NCI-H524 treated with DMSO at 0.1 percent for 48 hours (cell line): ENCODE results near the gene GRPEL1.
"Not testable (repeated sequence)": the region's sequence is repeated elsewhere in the genome, so short reads cannot be mapped to it uniquely, and the experiment has no call there.

ENCODE experiments used
- DNase-seq: peaks from one replicate; lab custom pipeline; 2025; lab: John Stamatoyannopoulos, UW

GRPEL1 gene

DNA sequence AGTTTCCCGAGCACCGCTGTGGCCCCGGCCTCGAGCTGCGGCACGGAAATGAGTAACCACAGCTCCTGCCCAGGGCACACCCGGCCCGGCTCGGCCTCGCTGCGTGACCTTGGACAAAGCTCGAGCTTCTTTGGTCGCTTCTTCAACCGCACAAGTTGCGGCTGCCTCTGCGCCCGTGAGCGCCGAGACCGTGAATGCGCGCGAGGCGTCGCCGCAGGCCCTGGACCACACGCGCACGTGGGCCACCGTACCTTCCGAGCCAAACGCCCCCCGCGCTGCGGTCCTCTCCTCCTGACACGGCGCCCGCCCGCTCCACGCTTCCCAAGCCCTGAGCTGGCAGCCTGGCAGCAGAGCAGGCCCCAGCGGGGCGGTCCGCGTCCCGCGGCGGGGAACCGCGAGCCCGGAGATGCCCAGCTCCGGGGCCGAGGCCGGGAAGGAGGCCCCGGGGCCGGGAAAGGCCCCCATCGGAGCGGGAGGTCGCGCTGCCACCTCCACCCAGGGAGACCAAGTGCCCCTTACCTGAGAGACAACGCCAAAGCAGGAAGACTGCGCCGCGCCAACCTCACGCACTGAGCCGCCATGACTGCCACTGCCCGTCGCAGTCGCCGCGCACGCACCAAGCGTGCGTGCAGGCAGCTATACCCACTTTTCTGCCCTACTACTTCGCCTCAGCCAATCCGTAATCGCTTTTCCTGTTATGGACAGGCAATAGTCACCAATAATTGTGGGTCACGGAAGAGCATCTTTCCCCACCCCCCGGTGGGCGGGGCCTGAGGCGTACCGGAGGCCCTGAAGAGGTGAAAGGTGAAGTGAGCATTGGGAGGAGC lies at the start of gene GRPEL1:
GRPEL1 (minus strand) TSS at position 613 of the 827 bp plus-strand sequence; CDS start at position 581, 32 bp downstream.
- DNase-seq = peak; percentile 90

DNA sequence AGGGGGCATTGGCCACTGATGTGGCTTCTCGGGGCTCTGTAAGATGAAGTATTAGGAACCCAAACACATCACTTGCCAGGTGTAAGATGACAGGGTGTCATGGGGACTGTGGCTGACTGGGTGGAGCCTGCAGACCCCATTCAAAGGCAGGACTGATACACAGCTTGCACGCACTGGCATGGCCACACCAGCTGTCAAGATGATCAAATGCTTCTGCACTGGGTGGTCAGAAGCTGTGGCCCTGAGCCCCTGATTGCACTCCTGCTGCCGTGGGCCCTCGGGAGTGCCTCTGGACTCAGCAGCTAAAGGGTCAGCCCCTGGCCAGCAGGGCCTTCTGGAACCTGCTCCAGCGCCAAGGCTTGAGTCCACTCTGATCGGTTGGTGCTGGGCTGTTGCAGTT lies 48.8 kb upstream of the GRPEL1 start:
- no peak for DNase-seq

DNA sequence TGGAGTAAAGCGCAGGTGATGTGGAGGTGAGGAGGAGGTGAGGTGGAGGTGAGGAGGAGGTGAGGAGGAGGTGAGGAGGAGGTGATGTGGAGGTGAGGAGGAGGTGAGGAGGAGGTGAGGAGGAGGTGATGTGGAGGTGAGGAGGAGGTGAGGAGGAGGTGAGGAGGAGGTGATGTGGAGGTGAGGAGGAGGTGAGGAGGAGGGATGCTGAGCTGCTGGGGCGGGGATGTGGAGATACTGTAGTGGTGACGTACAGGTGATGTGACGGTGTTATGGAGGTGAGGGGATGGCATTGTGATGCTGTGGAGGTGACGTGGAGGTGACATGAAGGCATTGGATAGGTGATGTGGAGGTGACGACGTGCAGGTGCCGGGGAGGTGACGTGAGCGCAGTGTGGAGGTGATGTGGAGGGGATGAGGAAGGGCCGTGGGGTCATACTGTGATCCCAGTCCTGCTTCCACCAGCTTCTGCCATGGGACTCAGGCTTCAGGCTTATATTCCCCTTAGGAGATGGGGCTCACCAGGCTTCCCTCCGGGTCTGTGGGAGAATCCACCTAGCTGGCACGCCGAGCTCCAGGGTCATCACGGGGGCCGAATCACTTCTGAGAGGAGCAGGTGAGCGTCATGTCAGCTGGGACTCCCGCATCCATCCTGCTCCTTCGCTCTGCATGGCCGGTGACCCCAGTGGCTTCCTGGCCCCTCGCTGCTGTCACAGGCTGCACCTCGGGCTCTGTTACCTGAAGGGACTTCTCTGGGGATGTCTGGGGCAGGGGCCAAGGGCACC lies 47.9 kb upstream of the GRPEL1 start:
- DNase-seq = no peak

DNA sequence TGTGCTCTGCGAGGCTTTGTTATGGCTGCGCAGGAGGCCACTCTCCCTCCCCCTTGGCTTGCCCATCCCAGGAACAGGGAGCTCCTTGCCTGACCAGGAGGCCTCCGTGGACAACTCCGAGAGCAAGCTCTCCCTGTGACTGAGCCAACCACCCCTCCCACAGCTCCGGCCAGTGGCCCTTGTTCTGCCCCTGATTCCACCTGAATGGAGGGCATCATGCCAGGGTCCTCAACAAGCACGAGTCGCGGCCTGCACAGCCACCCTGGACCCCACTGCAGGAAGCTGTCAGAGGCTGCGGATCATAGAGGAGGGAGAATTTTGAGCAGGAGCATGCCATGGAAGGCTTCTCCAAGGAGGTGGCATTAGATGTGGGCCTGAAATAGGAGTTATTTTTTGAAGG lies 44.8 kb upstream of the GRPEL1 start:
- DNase-seq = no peak

DNA sequence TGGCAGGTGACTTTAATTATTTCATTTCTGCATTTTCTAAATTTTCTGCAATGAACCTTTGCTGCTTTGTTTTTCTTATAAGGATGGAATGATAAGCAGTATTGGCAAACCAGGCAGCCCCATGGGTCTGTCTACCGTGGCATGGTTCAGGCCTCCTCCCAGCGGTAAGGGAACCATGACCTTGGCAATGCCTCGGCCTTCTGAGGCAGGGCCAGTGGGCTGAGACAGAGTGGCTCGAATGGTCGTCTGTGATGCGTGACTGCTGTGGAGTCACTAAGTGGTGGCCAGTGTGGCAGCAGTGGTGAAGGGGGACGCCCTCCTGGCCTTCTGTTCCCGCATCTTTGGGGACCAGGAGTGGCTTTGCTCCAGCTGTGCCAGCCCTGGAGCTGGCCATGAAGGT lies 43.6 kb upstream of the GRPEL1 start:
- DNase-seq = no peak

DNA sequence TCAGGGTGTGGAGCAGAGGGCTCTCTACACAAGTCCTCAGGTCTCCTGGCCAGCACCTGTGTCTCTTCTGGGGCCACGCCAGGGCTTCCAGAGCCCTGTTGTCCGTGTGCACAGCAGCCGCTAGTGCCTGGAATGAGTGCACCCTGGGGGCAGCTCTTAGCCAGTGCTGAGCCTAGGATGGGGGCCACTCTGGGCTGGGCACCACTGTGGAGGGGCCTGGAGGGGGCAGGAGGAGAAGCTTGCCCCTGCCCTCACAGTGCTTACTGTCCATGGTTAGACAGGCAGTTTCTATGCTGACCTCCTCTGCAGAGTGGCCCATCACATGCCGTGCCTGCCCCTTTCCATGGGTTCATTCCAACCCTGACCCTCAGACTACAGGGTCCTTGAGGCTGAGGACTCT lies 42.7 kb upstream of the GRPEL1 start:
- no peak for DNase-seq

DNA sequence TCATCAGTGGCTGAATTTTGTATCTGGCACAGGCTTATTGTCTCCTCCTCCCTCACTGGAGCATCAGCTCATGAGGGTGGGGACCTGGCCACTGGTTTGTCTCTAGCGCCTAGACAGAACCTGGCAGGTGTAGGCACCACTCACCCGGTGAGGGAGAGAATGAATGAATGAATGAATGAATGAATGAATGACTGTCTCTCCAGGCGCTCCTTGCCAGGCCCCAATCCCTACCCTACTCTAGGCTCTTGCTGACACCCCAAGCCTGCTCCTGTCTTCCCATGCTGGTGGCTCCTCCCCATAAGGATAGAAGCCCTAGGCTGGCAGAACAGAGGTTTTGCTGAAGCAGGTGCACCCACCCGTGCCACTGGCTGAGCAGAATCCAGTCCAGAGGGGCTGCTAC lies 41.3 kb upstream of the GRPEL1 start:
- no peak for DNase-seq

DNA sequence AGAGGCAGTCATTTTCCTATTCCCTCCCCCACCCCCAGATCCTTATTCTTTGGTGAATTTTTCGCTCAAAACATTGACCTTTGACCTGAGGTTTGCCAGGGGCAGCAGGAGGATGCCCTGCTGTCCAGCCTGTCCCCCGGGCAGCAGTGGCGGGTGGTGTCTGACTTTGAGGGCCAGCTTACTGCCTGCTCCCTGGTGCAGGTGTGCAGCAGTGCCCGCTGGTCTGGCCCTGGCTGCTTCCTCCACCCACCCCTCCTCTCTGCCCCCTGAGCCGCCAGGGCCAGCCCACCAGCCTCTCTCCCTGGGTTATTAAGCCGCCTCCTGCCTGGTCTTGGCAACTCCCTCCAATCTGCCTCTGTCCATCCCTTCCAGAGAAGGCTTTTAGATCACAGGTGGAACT lies 40.8 kb upstream of the GRPEL1 start:
- no peak for DNase-seq

DNA sequence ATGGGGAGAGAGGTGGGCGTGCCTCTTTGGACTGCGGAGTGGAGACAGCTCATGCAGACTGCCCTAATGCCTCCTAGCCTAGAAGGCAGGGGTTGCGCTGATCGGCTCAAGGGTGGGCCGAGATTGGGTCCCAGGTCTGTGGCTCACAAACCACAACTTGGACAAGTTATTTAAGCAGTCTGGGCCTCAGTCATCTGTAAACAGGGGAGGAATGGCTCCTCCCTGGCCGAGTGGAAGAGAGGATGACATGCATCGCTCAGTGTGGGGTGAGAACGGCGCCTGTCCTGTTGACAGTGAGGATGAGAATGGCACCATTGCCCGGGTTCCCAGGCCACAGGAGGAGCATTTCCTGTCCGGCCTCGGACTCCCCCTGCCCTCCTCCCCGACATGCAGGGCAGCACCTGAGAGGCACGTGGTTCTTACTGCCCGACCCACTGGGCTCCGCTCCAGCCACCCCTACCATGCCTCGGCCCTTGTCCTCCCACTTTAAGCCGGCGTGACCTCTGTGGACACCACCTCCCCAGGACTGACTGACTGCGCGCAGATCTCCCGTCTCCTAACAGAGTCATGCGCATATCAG lies 40.3 kb upstream of the GRPEL1 start:
- DNase-seq = no peak

DNA sequence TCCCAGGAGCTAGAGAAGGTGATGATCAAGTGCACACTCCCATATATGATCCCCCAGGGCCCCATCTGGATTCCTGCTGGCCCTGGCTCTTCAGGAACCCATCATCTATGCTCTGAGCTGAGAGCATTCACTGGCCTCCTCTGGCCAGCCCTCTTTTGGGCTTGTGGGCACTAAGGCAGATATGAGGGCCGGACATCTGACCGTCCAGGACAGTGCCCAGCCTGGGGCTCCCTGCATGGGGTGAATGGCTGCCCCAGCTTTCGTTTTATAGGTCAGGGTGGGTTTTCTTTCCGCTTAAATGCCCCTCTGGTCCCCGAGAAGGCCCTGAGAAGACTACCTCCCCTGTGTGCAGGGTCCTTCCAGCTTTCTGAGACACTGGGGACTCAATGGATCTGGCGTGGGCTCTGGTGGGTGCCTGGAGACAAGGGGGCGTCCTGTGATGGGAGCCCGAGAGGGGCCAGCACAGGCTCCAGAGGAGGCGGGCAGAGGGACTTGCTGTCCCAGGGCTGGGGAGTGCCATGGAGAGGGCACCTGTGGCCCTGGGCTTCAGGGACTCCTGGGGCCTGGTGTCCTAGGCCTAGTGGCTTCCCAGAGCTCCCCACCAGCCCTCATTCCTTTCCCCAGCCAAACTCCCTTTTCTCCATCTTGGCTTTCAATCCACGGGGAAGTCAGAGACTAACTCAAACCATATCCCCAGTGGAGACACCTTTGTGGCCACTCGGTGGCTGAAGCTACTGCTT lies 39.5 kb upstream of the GRPEL1 start:
- no peak for DNase-seq

DNA sequence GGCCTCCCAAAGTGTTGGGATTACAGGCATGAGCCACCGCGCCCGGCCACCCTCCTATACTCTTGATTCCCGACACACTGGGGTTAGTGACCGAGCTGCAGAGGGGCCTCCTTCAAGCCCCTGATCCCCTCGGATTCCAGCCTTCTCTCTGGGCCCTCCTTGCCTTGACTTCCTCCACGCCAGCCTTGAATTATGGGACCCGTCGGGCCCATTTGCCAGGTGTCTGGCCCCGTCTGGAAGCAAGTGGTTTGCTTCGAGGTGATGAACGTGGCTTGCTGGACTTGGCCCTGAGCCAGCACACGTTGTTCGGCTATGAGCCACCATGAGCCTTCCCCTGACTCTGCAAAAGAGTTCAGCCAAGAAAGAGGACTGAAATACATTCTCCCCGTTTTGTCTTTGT lies 37.4 kb upstream of the GRPEL1 start:
- no peak for DNase-seq

DNA sequence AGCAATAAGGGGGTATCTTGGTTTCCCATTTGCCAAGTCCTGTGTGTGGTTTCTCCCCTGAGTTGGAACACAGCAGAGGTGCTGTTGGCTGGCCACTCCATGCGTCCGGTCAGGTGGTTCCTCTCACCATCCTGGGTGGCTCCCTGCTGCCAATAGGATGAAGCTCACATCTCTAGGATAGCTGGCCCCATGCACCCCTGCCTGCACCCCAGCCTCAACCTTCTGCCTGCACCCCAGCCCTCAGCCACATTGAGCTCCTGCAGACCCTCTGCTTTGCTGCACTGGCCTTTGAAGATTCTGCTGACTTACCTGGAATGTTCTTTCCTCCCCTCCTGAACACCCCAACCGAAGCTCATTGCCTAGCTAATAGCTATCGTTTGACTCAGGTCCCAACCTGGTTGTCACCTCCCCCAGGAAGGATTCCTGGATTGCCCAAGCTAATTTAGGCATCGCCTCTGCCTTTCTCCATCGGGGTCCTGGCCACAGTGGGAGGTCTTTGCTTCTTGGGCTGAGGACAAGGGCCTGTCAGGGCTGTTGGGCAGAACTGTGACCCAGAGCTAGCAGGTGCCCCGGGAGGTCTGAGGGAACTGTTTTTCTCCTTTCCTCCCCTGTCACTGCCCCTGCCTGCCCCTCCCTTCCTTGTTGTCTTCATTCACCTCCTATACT lies 36.6 kb upstream of the GRPEL1 start:
- DNase-seq = no peak

DNA sequence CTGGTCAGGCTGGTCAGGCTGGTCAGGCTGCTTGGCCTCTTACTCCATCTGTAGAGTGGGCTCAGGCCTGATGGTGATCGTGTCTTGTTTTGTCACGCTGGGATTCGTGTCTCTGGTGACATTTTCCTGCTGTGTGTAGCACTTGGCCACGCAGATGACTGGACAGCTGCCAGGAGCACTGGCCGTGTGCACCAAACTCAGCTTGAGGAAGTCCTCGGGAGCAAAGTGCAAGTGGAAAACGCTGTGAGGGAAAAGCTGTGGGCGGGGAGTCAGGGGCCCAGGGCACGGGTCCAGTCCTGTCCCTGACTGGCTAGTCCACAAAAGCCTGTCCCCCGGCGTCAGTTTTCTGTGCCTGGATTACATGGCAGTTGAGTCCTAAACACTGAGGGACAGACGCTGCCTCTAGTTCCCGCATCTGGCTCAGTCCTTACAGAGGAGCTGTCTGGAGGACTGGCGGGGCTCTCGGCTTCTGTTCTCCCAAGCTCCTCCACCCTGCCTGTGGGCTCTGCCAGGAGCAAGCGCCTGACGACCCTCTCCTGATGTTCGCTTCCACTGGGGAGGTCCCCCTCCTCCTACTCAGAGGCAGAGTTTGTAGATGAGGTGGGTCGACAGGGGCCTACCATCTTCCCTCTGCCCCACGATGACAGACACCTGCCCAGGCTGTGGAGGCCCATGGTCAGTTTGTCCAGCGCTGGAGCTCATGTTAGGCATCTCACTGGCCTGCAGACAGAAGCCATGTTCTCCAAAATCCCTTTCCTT lies 35.9 kb upstream of the GRPEL1 start:
- DNase-seq = no peak

DNA sequence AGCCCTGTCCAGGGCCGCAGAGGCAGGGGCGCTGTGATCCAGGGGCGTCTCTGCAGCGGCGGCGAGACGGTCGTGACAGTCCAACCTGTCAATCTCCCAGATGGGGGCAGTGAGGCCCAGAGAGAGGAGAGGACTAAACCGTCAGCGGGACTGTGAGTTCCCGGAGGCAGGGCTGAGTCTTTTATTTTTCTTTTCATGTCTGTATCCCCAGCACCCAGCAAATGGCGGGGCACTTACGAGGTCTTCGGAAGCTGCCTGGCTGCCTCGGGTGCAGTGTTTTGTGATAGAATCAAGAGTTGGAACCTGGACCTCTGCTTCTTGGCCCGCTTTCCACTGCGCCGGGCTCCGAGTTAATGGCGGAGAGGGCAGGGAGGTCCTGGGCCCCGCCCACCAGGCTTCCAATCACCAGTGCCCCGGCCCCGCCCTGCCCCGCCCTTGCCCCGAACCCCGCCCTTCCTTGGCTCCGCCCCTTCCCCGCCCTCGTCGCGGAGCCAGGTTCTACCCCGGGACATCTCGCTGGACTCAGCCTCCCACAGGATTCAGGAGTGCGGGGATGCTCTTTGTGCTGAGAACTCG lies 35.3 kb upstream of the GRPEL1 start:
- peak; percentile 2 for DNase-seq

DNA sequence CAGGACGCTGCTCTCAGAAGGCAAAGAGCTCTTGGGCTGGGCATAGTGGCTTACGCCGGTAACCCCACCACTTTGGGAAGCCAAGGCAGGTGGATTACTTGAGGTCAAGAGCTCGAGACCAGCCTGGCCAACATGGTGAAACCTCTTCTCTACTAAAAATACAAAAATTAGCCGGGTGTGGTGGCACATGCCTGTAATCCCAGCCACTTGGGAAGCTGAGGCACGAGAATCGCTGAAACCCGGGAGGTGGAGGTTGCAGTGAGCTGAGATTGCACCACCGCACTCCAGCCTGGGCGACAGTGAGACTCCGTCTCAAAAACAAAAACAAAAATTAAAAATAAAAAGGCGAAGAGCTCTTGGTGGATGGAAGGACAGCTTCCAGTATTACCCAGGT lies 34.6 kb upstream of the GRPEL1 start:
- DNase-seq = not testable (repeated sequence)

DNA sequence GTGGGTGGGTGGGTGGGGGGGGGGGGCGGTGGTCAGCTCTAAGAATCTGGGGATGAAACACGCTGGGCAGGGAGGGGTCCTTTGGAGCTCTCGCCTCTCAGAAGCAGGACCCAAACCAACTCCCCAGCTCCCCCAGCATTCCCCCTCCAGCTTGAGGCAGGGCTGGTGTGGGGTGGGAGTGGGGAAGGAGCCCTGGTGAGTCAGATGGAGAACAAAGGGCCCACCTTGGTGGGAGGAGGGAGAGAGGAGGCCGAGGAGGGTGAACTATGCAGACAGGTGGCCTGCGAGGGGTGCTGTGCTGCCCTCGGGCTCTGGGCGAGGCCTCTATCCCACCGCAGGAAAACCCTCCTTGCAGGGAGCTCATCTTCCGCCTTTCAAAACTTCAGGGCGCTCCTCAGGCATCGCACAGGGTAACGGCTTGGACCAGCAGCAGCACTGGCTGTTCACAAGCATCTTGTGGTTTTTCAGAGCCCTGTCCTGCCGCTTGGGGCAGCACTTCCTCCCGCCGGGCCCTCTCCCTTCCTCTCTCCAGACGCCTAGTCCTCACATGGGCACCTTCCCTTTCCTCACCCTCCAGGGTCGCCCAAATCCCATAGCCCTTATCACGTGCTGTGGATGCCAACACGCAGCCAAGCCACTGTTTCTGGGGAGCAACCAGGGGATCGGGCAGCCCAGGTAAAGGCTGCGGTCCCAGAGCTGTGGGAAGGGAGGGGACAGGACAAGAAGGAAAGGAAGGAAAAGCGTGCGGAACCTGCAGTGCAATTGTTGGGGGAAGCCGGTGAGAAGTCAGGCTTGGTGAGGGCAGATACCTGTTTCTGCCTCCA lies 34.0 kb upstream of the GRPEL1 start:
- DNase-seq = peak; percentile 42

DNA sequence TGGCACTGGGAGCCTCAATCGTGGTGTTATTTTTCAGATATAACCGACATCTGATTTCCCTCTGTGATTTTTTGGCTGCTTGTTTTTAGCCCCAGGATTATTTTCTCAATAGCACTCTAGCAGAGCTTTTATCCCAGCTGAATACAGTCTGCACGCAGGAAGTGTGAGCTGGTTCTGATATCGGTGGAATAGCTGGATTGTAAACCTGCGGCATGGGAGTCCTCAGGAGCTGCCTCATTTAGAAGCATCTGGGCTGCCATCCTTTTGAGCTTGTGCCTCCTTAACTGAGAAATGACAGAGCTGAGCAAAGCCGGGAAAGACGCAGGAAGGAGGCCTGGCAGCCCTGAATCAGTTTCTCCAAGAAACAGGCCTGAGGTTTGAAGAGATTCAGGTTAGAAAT lies 28.4 kb upstream of the GRPEL1 start:
- DNase-seq = no peak

DNA sequence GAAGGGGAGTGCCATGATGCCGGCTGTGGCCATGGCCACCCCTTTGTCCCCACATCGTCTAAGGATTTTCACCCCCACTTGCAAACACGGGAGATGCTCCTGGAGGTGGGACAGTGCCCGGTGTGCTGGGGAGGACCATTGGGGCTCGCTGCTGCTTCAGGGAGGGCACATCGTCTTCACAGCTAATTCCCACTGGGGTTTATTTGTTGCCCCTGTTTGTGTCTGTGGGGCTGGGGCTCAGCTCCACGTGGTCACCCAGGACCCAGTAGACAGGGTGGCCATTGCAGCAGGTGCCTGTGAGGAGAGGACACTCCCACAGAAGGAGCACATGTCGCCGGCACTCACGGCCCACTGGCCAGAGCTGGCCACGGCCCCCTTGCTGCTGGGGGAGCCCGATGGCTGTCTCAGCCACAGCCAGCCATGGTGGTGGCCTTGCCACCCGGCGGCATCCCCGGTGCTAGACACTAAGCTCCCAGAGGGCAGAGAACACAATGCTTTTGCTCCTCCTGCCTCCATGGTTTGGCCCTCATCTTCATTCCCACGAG lies 27.8 kb upstream of the GRPEL1 start:
- no peak for DNase-seq

DNA sequence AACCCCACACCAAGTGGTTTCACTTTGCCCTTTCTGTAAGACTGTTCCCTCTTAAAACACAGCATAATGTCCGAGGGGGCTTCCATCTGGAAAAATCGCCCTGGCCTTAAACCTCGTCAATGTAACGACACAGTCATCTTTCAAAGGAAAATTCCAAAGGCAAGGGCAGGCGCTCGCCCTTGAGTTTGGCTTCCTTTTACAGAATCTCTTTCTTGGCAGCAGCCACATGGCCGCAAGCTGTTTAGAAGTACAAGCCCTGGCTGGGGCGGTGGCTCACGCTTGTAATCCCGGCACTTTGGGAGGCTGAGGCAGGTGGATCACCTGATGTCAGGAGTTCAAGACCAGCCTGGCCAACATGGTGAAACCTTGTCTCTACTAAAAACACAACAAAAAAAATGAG lies 27.1 kb upstream of the GRPEL1 start:
- no peak for DNase-seq
